ENCODE results near the gene DOK7.

The DOK7 gene

DNA sequence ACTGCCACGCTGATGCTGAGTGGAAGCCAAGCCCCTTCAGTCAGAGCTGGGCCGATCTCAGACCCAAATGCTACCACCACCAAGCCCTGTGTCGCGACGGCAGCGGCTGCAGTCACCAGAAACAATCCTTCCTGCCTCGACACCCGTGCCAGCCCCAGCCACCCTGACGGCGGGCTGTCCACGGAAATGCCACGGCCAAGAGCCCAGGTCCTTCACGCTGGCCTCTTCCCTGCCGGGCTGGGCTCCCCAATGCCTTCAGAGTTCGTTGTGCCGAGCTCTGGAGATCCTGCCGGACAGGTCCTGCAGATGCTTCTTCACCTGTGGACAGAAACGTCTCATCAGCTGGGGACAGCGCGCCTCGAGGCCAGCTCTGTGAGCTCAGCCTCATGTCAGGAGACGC lies 49.6 kb downstream of the DOK7 start:
- Histone ChIP-seq H3K4me3 (ENCODE audit: low read depth in 1 of 5, low read length in 5 of 5) (no peak overlapping the region), H3K36me3 (ENCODE audit: control insufficient read depth in 5 of 5, insufficient read depth in 5 of 5, low read length in 5 of 5) (peaks cover 0 to 93% (median 85%) of the 10 kb centered on the region in 5 donors)

DNA sequence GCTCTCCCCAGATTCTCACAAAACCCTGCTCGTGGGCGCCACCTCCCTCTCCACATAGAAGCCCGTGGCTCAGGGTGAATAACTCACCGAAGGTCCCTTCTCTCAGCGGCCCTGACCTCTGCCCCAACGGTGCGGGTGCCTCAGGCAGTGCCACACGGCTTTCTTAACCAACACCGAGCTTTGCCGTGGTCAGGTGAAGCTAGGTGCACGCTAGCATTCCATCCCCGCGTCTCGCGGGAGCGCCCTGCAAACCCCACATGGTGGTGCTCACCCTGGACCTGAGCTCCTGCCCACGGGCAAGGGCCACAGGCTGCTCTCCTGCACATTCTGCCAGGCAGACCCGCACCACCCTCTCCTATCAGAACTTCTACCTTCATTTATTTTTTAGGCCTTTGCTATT lies 50.7 kb downstream of the DOK7 start:
- Histone ChIP-seq H3K9ac (ENCODE audit: low read length in 5 of 5) (no peak overlapping the region), H3K27me3 (ENCODE audit: control insufficient read depth in 5 of 5, insufficient read depth in 4 of 5, low read length in 5 of 5) (no peaks in the 10 kb centered on the region), H3K27ac (ENCODE audit: low read depth, low read length) (no peak overlapping the region), H3K36me3 (ENCODE audit: control insufficient read depth in 5 of 5, insufficient read depth in 5 of 5, low read length in 5 of 5) (peaks cover 0 to 96% (median 86%) of the 10 kb centered on the region in 5 donors), H3K4me1 (ENCODE audit: control insufficient read depth in 5 of 5, insufficient read depth in 5 of 5, low read length in 5 of 5) (no peaks in the 10 kb centered on the region), H3K4me3 (ENCODE audit: low read depth in 1 of 5, low read length in 5 of 5) (no peak overlapping the region), H3K9me3 (ENCODE audit: control insufficient read depth in 5 of 5, low read length in 5 of 5) (peaks cover 0 to 4% (median 0%) of the 10 kb centered on the region in 5 donors)

More for the DNA sequence above, 49.6 kb downstream of the DOK7 start:
- Histone ChIP-seq H3K27ac (ENCODE audit: low read depth, low read length) (no peak overlapping the region), H3K9ac (ENCODE audit: low read length in 5 of 5) (no peak overlapping the region), H3K9me3 (ENCODE audit: control insufficient read depth in 5 of 5, low read length in 5 of 5) (peaks cover 0 to 4% (median 0%) of the 10 kb centered on the region in 5 donors), H3K4me1 (ENCODE audit: control insufficient read depth in 5 of 5, insufficient read depth in 5 of 5, low read length in 5 of 5) (no peaks in the 10 kb centered on the region), H3K27me3 (ENCODE audit: control insufficient read depth in 5 of 5, insufficient read depth in 4 of 5, low read length in 5 of 5) (no peaks in the 10 kb centered on the region)

DNA sequence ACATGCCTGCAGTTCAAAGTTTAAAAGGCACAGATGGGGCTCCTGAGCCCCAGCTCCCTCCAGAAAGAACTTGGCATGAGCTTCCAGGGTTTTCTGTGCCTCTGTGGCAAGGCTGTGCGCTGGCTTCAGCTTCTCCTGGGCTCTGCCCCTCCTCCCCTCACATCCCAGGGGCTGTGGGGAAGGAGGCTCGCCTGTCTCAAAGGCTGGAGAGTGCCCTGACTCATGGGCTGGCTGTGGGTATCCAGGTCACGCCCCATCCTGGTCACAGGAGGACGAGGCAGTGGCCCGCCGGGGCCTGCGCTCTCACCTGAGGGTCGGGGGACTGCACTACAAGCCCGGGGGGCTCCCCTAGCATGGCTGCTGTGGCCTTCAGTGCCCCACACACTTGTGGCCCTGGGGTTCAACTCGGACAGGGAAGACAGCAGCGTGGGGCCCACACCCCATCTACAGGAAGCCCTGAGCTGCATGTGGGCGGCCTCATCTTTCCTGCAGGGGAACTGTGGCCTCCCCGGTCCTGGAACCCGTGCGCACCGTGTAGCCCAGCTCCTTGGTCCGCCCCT lies 51.2 kb downstream of the DOK7 start:
- H3K27ac ChIP-seq (ENCODE audit: low read depth, low read length): no peak overlapping the region
- H3K27me3 ChIP-seq (ENCODE audit: control insufficient read depth in 5 of 5, insufficient read depth in 4 of 5, low read length in 5 of 5): no peaks in the 10 kb centered on the region
- H3K9me3 ChIP-seq (ENCODE audit: control insufficient read depth in 5 of 5, low read length in 5 of 5): peaks cover 0 to 4% (median 0%) of the 10 kb centered on the region in 5 donors
- H3K36me3 ChIP-seq (ENCODE audit: control insufficient read depth in 5 of 5, insufficient read depth in 5 of 5, low read length in 5 of 5): peaks cover 0 to 97% (median 88%) of the 10 kb centered on the region in 5 donors
- no peak overlapping the region for H3K4me3 ChIP-seq (ENCODE audit: low read depth in 1 of 5, low read length in 5 of 5)
- no peaks in the 10 kb centered on the region for H3K4me1 ChIP-seq (ENCODE audit: control insufficient read depth in 5 of 5, insufficient read depth in 5 of 5, low read length in 5 of 5)
- no peak overlapping the region for H3K9ac ChIP-seq (ENCODE audit: low read length in 5 of 5)

DNA sequence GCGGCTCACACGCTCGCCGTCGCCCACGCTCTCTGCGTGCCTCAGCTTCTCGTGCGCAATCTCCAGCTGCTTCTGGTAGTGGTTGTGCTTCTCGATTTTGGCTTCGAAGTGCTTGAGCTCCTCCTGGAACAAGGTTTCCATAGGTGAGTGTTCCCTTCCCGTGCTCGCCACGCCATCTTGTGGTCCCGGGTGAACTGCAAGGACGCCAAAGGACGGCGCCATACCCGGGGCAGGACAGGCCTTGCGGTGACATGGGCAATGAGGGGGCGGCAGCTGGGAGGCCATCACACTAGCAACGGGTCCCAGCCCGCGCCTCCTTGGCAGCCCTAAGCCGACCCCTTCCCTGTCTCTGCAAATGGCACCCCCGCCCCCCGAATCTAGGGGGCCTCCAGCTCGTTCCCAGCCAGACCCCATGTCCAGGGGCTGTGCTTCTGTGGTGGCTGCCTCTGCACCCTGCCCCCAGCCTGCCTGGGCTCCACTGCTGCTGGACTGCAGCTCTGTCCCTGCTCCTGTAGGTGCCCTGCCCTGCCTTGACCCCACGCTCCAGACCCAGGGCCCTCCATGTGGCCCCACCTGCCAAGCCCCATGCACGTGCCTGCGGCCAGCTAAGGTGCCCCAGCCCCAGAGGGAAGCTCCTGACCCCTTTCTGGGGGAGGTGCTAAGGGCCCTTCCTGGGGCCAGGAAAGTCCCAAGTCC lies 51.8 kb downstream of the DOK7 start:
- Histone ChIP-seq H3K4me1 (ENCODE audit: control insufficient read depth in 5 of 5, insufficient read depth in 5 of 5, low read length in 5 of 5) (no peaks in the 10 kb centered on the region), H3K27me3 (ENCODE audit: control insufficient read depth in 5 of 5, insufficient read depth in 4 of 5, low read length in 5 of 5) (no peaks in the 10 kb centered on the region), H3K4me3 (ENCODE audit: low read depth in 1 of 5, low read length in 5 of 5) (no peak overlapping the region), H3K9ac (ENCODE audit: low read length in 5 of 5) (no peak overlapping the region), H3K9me3 (ENCODE audit: control insufficient read depth in 5 of 5, low read length in 5 of 5) (peaks cover 0 to 4% (median 0%) of the 10 kb centered on the region in 5 donors), H3K36me3 (ENCODE audit: control insufficient read depth in 5 of 5, insufficient read depth in 5 of 5, low read length in 5 of 5) (peaks cover 0 to 97% (median 88%) of the 10 kb centered on the region in 5 donors), H3K27ac (ENCODE audit: low read depth, low read length) (no peak overlapping the region)

DNA sequence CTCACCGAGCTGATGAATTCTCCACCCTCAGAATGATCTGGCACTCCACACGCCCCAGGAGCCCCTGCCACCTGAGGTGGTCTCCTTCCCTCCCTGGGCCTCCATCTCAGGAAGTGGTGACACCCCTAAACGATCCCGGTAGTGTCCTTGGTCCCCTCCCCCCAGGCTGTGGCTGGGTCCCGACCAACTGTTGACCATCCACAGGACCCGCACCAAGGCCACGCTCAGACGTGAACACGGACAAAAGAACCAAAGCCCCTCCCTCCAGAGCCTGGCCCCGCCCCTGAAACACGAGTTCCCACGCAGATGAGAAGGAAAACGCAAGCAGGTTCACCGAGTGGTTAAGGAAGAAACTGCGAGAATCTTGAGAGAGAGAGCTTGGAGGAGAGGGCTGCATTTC lies 52.5 kb downstream of the DOK7 start:
- peaks cover 0 to 97% (median 90%) of the 10 kb centered on the region in 5 donors for H3K36me3 ChIP-seq (ENCODE audit: control insufficient read depth in 5 of 5, insufficient read depth in 5 of 5, low read length in 5 of 5)

DNA sequence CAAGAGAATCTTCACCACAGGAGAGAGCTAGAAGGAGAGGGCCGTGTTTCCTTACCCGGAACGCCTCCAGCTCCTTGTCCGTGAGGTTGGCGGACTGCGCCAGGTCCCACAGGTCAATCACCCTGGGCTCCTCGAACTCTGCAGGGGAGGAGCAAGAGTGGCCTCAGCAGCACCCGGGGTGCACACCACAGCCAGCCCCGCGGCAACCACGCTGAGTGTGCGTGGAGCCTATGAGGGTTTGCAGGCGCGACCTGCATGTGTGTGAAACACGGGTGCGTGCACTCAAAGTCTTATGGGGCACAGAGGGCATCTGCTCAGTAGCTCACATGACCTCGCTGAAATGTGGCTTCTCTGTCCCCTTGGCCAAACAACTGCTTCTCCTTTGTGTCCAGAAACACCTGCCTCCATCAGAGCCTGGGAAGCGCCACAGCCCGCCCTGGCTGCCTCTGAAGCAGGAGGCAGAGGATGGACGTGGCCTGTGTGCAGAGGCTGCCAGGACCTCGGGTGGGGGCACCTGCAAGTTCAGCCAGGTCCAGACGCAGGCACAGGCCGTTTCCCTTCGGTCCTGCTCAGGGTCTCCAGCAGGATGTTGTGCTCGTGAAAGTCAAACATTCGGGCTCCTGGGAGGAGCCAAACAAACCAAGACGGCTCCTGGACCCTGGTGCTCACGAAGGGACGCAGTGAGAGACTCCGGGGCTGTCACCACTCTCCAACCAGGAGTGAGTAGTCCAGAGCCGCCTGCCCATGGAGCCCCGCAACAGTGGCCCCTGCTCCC lies 53.1 kb downstream of the DOK7 start:
- Histone ChIP-seq H3K27ac (ENCODE audit: low read depth, low read length) (no peak overlapping the region), H3K4me1 (ENCODE audit: control insufficient read depth in 5 of 5, insufficient read depth in 5 of 5, low read length in 5 of 5) (no peaks in the 10 kb centered on the region), H3K9ac (ENCODE audit: low read length in 5 of 5) (no peak overlapping the region), H3K9me3 (ENCODE audit: control insufficient read depth in 5 of 5, low read length in 5 of 5) (peaks cover 0 to 3% (median 0%) of the 10 kb centered on the region in 5 donors), H3K4me3 (ENCODE audit: low read depth in 1 of 5, low read length in 5 of 5) (no peak overlapping the region), H3K36me3 (ENCODE audit: control insufficient read depth in 5 of 5, insufficient read depth in 5 of 5, low read length in 5 of 5) (peaks cover 0 to 97% (median 88%) of the 10 kb centered on the region in 5 donors), H3K27me3 (ENCODE audit: control insufficient read depth in 5 of 5, insufficient read depth in 4 of 5, low read length in 5 of 5) (no peaks in the 10 kb centered on the region)

More for the DNA sequence above, 52.5 kb downstream of the DOK7 start:
- Histone ChIP-seq H3K9ac (ENCODE audit: low read length in 5 of 5) (no peak overlapping the region), H3K4me3 (ENCODE audit: low read depth in 1 of 5, low read length in 5 of 5) (no peak overlapping the region), H3K4me1 (ENCODE audit: control insufficient read depth in 5 of 5, insufficient read depth in 5 of 5, low read length in 5 of 5) (no peaks in the 10 kb centered on the region), H3K27ac (ENCODE audit: low read depth, low read length) (no peak overlapping the region), H3K9me3 (ENCODE audit: control insufficient read depth in 5 of 5, low read length in 5 of 5) (peaks cover 0 to 4% (median 0%) of the 10 kb centered on the region in 5 donors), H3K27me3 (ENCODE audit: control insufficient read depth in 5 of 5, insufficient read depth in 4 of 5, low read length in 5 of 5) (no peaks in the 10 kb centered on the region)

DNA sequence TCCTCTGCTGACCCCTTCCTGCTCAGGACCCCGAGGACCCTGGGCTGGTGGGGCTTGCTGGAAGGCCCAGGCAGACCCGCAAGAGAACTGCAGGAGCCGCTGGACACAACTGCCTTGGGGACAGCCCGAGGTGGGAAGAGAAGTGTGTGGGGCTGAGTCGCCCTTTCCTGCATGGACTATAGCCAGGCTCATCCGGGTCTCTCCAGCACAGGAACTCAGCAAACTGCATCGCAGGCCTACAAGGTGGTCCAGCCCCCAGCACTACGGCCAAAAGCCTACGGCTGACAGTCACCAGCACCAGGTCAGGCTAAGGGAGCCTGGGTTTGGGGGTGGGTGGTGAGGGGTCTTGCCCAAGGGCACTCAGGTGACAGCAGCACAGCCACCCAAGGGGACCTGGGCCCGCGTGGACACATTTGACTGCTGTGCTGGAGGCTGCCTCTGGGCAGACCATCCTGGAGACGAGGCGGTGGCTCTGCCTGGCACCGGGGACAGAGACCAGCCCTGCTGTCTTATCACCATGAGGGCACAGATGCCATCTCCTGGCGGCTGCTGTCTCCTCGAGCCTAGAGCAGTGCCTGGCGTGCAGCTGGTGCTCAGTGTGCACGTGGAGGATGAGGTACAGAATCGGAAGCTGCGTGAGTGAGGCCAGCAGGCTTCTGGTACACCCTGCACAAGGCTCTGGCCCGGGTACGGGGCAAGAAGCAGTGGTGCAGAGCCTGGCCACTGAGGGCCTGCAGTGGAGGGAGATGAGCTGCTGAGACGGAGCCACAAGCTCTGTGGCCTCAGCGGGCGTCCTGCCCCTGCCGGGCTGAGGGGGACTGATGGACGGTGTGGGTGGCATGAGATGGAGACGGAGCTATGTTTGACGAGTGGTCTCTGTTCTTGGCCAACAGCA lies 54.0 kb downstream of the DOK7 start:
- Histone ChIP-seq H3K9me3 (ENCODE audit: control insufficient read depth in 5 of 5, low read length in 5 of 5) (no peaks in the 10 kb centered on the region), H3K9ac (ENCODE audit: low read length in 5 of 5) (no peak overlapping the region), H3K36me3 (ENCODE audit: control insufficient read depth in 5 of 5, insufficient read depth in 5 of 5, low read length in 5 of 5) (peaks cover 0 to 98% (median 90%) of the 10 kb centered on the region in 5 donors), H3K27me3 (ENCODE audit: control insufficient read depth in 5 of 5, insufficient read depth in 4 of 5, low read length in 5 of 5) (no peaks in the 10 kb centered on the region), H3K27ac (ENCODE audit: low read depth, low read length) (no peak overlapping the region), H3K4me3 (ENCODE audit: low read depth in 1 of 5, low read length in 5 of 5) (no peak overlapping the region), H3K4me1 (ENCODE audit: control insufficient read depth in 5 of 5, insufficient read depth in 5 of 5, low read length in 5 of 5) (no peaks in the 10 kb centered on the region)

DNA sequence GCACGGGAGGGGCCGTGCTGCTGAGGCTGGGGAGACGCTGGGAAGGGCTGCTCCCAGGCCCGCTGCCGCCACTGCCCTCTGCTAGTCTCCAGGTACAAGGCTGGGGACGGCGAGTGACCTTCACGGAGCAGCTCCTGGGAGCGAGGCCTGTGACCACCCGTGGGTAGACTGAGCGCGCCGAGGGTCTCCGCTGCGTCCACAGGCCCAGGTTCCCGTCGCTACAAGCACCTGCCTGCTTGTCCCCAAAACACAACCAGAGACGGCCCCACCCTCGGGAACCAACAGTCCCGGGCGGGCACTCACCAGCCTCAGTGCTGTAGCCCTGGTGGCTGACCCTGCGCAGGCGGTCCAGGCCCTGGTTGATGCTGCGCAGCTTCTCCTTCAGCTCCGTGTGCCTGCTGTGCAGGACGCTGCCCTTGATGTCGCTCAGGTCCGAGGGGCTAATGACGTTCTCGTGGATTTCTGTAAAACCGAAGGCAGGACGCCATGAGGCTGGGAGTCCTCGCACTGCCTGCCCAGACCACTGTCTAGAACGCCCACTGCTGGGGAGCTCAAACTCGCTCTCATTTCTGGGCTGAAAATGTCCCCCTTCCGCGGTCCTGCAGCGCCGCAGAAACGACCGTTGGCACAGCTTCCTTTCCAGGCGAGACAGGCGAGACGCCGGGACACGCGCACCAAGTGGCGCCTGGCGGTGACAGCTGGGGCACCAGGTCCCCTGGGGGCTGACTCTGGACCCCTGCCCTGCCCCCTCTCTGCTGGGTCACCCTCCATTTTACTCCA lies 54.8 kb downstream of the DOK7 start:
- H3K36me3 ChIP-seq (ENCODE audit: control insufficient read depth in 5 of 5, insufficient read depth in 5 of 5, low read length in 5 of 5): peaks cover 0 to 96% (median 89%) of the 10 kb centered on the region in 5 donors
- H3K9me3 ChIP-seq (ENCODE audit: control insufficient read depth in 5 of 5, low read length in 5 of 5): no peaks in the 10 kb centered on the region
- H3K27ac ChIP-seq (ENCODE audit: low read depth, low read length): no peak overlapping the region
- no peak overlapping the region for H3K4me3 ChIP-seq (ENCODE audit: low read depth in 1 of 5, low read length in 5 of 5)
- no peaks in the 10 kb centered on the region for H3K27me3 ChIP-seq (ENCODE audit: control insufficient read depth in 5 of 5, insufficient read depth in 4 of 5, low read length in 5 of 5)
- H3K9ac ChIP-seq (ENCODE audit: low read length in 5 of 5): no peak overlapping the region
- no peaks in the 10 kb centered on the region for H3K4me1 ChIP-seq (ENCODE audit: control insufficient read depth in 5 of 5, insufficient read depth in 5 of 5, low read length in 5 of 5)

DNA sequence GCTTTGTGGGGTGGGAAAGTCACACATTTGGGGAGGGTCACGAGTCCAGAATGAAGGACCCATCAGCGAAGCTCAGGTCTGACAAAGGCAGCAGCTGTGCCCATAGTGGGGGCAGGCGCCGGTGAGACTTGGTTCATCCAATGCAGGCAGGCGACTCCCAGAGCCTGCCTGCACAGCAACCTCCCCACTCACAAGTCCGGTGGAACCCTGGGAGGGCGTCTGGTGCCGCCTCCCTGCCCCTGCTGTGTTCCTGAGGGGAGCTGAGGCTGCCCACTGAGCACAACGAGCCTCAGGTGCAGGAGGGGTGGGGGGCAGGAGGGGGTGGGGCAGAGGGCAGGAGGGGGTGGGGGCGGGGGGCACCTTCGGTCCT lies 55.4 kb downstream of the DOK7 start:
- H3K4me1 ChIP-seq (ENCODE audit: control insufficient read depth in 5 of 5, insufficient read depth in 5 of 5, low read length in 5 of 5): no peaks in the 10 kb centered on the region
- H3K4me3 ChIP-seq (ENCODE audit: low read depth in 1 of 5, low read length in 5 of 5): no peak overlapping the region
- H3K27me3 ChIP-seq (ENCODE audit: control insufficient read depth in 5 of 5, insufficient read depth in 4 of 5, low read length in 5 of 5): no peaks in the 10 kb centered on the region
- H3K9me3 ChIP-seq (ENCODE audit: control insufficient read depth in 5 of 5, low read length in 5 of 5): no peaks in the 10 kb centered on the region
- peaks cover 0 to 96% (median 90%) of the 10 kb centered on the region in 5 donors for H3K36me3 ChIP-seq (ENCODE audit: control insufficient read depth in 5 of 5, insufficient read depth in 5 of 5, low read length in 5 of 5)
- no peak overlapping the region for H3K9ac ChIP-seq (ENCODE audit: low read length in 5 of 5)
- no peak overlapping the region for H3K27ac ChIP-seq (ENCODE audit: low read depth, low read length)
